Activated naive CD4-positive, alpha-beta T cell treated with Interleukin-2 at 50 U/mL for 16 hours (primary cell): ENCODE results near the gene GADD45A.
"Not testable (repeated sequence)": the region's sequence is repeated elsewhere in the genome, so short reads cannot be mapped to it uniquely, and the experiment has no call there.

Experiments
- DNase-seq: peaks from one replicate; pipeline ENCODE4 v3.0.0-alpha.2; 2020

Gene GADD45A

GRCh38 chr1:67685067-67685557 is at the start of gene GADD45A:
Gene GADD45A, plus strand, starts transcription at chr1:67685201. Its CDS starts 294 bp downstream, at chr1:67685495.
- DNase-seq, result peak; percentile 95

GRCh38 chr1:67636146-67636545 is 48.9 kb upstream of the GADD45A start:
- no peak for DNase-seq

- no peak for DNase-seq
Measured at GRCh38 chr1:67639361-67639760, 45.6 kb upstream of the GADD45A start.

GRCh38 chr1:67642629-67643028 is 42.4 kb upstream of the GADD45A start:
- DNase-seq, result no peak

GRCh38 chr1:67644566-67644965 is 40.4 kb upstream of the GADD45A start:
- no peak for DNase-seq

GRCh38 chr1:67645495-67646144 is 39.4 kb upstream of the GADD45A start:
- DNase-seq, result no peak

GRCh38 chr1:67646145-67647035 is 38.6 kb upstream of the GADD45A start:
- DNase-seq, result no peak

- no peak for DNase-seq
Measured at GRCh38 chr1:67647036-67647798, 37.8 kb upstream of the GADD45A start.

GRCh38 chr1:67647814-67648358 is 37.1 kb upstream of the GADD45A start:
- DNase-seq, result no peak

GRCh38 chr1:67648582-67649326 is 36.2 kb upstream of the GADD45A start:
- DNase-seq, result no peak

GRCh38 chr1:67650061-67650460 is 34.9 kb upstream of the GADD45A start:
- no peak for DNase-seq

GRCh38 chr1:67651031-67651430 is 34.0 kb upstream of the GADD45A start:
- DNase-seq, result no peak

- DNase-seq, result no peak
Measured at GRCh38 chr1:67652800-67653199, 32.2 kb upstream of the GADD45A start.

- DNase-seq, result no peak
Measured at GRCh38 chr1:67653304-67653703, 31.7 kb upstream of the GADD45A start.

- no peak for DNase-seq
Measured at GRCh38 chr1:67655581-67655980, 29.4 kb upstream of the GADD45A start.

GRCh38 chr1:67657152-67657551 is 27.8 kb upstream of the GADD45A start:
- not testable (repeated sequence) for DNase-seq

- DNase-seq, result no peak
Measured at GRCh38 chr1:67659229-67659628, 25.8 kb upstream of the GADD45A start.

GRCh38 chr1:67662884-67663283 is 22.1 kb upstream of the GADD45A start:
- DNase-seq, result no peak

GRCh38 chr1:67664048-67664447 is 21.0 kb upstream of the GADD45A start:
- no peak for DNase-seq

- DNase-seq, result not testable (repeated sequence)
Measured at GRCh38 chr1:67665307-67665706, 19.7 kb upstream of the GADD45A start.

GRCh38 chr1:67666636-67667035 is 18.4 kb upstream of the GADD45A start:
- DNase-seq, result no peak

- no peak for DNase-seq
Measured at GRCh38 chr1:67668660-67669059, 16.3 kb upstream of the GADD45A start.
